Trophoblast cell (in vitro differentiated cells and primary cell): ENCODE results near the gene ABO.
A peak's percentile ranks its signal among the peaks of the same experiment; 100 is the strongest.
"Not testable (repeated sequence)": the region's sequence is repeated elsewhere in the genome, so short reads cannot be mapped to it uniquely, and the experiment has no call there.

Experiments
- DNase-seq, 2 donors: peaks; one replicate each; pipeline ENCODE4 v3.0.0-alpha.2; 2016
- H2AFZ ChIP-seq: 2 replicates; pipeline ENCODE4 v1.6.1; 2013; ENCODE audit warnings: low read length, moderate library complexity, mild to moderate bottlenecking; ENCODE audit not compliant: insufficient read depth, poor library complexity
- H2AK5ac ChIP-seq: 2 replicates; pipeline ENCODE4 v1.6.1; 2013; ENCODE audit warnings: mild to moderate bottlenecking, low read length
- H2BK120ac ChIP-seq: 2 replicates; pipeline ENCODE4 v1.6.1; 2013; ENCODE audit warnings: low read length, mild to moderate bottlenecking, moderate library complexity; ENCODE audit not compliant: insufficient read depth, poor library complexity
- H2BK12ac ChIP-seq: 2 replicates; pipeline ENCODE4 v1.6.1; 2013; ENCODE audit warnings: mild to moderate bottlenecking, low read length, moderate library complexity
- H2BK5ac ChIP-seq: 2 replicates; pipeline ENCODE4 v1.6.1; 2013; ENCODE audit warnings: low read length, low read depth, moderate library complexity, mild to moderate bottlenecking; ENCODE audit not compliant: poor library complexity
- H3K14ac ChIP-seq: 2 replicates; pipeline ENCODE4 v1.6.1; 2013; ENCODE audit warnings: mild to moderate bottlenecking, low read length
- H3K18ac ChIP-seq: 2 replicates; pipeline ENCODE4 v1.6.1; 2013; ENCODE audit warnings: mild to moderate bottlenecking, low read length
- H3K23ac ChIP-seq: 2 replicates; pipeline ENCODE4 v1.6.1; 2013; ENCODE audit warnings: low read length
- H3K27ac ChIP-seq: 2 replicates; pipeline ENCODE4 v1.5.1; 2013; ENCODE audit warnings: low read depth, mild to moderate bottlenecking, inconsistent platforms, low read length, moderate library complexity
- H3K27me3 ChIP-seq: 2 replicates; pipeline ENCODE4 v1.6.1; 2013; ENCODE audit warnings: inconsistent platforms, mild to moderate bottlenecking, low read length, moderate library complexity; ENCODE audit not compliant: insufficient read depth
- H3K36me3 ChIP-seq, 2 experiments: 1 replicate in 1 of 2; 2 replicates in 1 of 2; pipeline ENCODE4 v1.6.1; 2013; ENCODE audit warnings: low read length in 2 of 2, mild to moderate bottlenecking in 2 of 2, moderate library complexity in 1 of 2; ENCODE audit not compliant: insufficient read depth in 2 of 2, control insufficient read depth in 1 of 2
- H3K4ac ChIP-seq: 2 replicates; pipeline ENCODE4 v1.6.1; 2013; ENCODE audit warnings: low read depth, mild to moderate bottlenecking, low read length, moderate library complexity
- H3K4me1 ChIP-seq, 2 experiments: 1 replicate in 1 of 2; 2 replicates in 1 of 2; pipeline ENCODE4 v1.6.1; 2013; ENCODE audit warnings: low read length in 2 of 2, mild to moderate bottlenecking in 2 of 2, moderate library complexity in 1 of 2; ENCODE audit not compliant: insufficient read depth in 2 of 2, control insufficient read depth in 1 of 2
- H3K4me2 ChIP-seq: 2 replicates; pipeline ENCODE4 v1.6.1; 2013; ENCODE audit warnings: inconsistent platforms, mild to moderate bottlenecking, low read length, moderate library complexity
- H3K4me3 ChIP-seq: 2 replicates; pipeline ENCODE4 v1.5.1; 2013; ENCODE audit warnings: mild to moderate bottlenecking, low read depth, low read length, inconsistent platforms
- H3K79me1 ChIP-seq: one replicate; pipeline ENCODE4 v1.6.1; 2013; ENCODE audit warnings: low read length
- H3K79me2 ChIP-seq: 2 replicates; pipeline ENCODE4 v1.6.1; 2013; ENCODE audit warnings: low read length, mild to moderate bottlenecking; ENCODE audit not compliant: control insufficient read depth, insufficient read depth, poor library complexity
- H3K9ac ChIP-seq: 2 replicates; pipeline ENCODE4 v1.6.1; 2013; ENCODE audit warnings: mild to moderate bottlenecking, low read length
- H3K9me3 ChIP-seq: 2 replicates; pipeline ENCODE4 v1.6.1; 2013; ENCODE audit warnings: low read depth, mild to moderate bottlenecking, control low read depth, inconsistent platforms, low read length; ENCODE audit not compliant: insufficient read depth
- H4K12ac ChIP-seq: 2 replicates; pipeline ENCODE4 v1.6.1; 2013; ENCODE audit warnings: low read depth, mild to moderate bottlenecking, low read length, moderate library complexity
- H4K8ac ChIP-seq: 2 replicates; pipeline ENCODE4 v1.6.1; 2013; ENCODE audit warnings: low read depth, mild to moderate bottlenecking, low read length, moderate library complexity
- H4K91ac ChIP-seq: one replicate; pipeline ENCODE4 v1.6.1; 2013; ENCODE audit warnings: low read depth, mild to moderate bottlenecking, low read length, moderate library complexity
- WGBS: extraction: QIAGEN DNeasy Blood & Tissue Kit; methylation state at CpG from one replicate; pipeline ENCODE4 v1.1.7; 2013; ENCODE audit warnings: missing lambda C conversion rate; ENCODE audit not compliant: insufficient read length, insufficient coverage; ENCODE audit errors: extremely low coverage; 5-methylcytosine and 5-hydroxymethylcytosine counted together

ABO gene

GRCh38 chr9:133269537-133270362 lies 5.3 kb downstream of the ABO start:
- Histone ChIP-seq H3K18ac (no peak overlapping the region), H3K79me1 (no peaks in the 10 kb centered on the region), H4K8ac (no peak overlapping the region), H3K4me2 (no peak overlapping the region), H3K9me3 (peaks cover 8% of the 10 kb centered on the region), H3K27ac (no peak overlapping the region), H2AFZ (no peak overlapping the region), H3K14ac (no peak overlapping the region), H2AK5ac (no peak overlapping the region), H3K4me3 (no peak overlapping the region), H3K27me3 (peaks cover 13% of the 10 kb centered on the region), H3K36me3 (no peaks in the 10 kb centered on the region), H2BK120ac (no peak overlapping the region), H2BK5ac (no peak overlapping the region), H2BK12ac (no peak overlapping the region), H3K79me2 (no peaks in the 10 kb centered on the region), H3K4me1 (no peaks in the 10 kb centered on the region), H3K4ac (no peak overlapping the region), H4K91ac (no peak overlapping the region), H3K9ac (no peak overlapping the region), H3K23ac (no peak overlapping the region), H4K12ac (no peak overlapping the region)
- DNase-seq, result no peak
- no CpG with 5 or more reads among the region's 9 CpGs for whole genome bisulfite sequencing

GRCh38 chr9:133269136-133269535 lies 5.9 kb downstream of the ABO start:
- H3K9ac ChIP-seq, H3K4me3 ChIP-seq, H3K27ac ChIP-seq, H2BK12ac ChIP-seq, H3K14ac ChIP-seq, H3K27me3 ChIP-seq, H2AFZ ChIP-seq, H3K23ac ChIP-seq, H4K91ac ChIP-seq, H3K18ac ChIP-seq, H4K12ac ChIP-seq, DNase-seq, H3K36me3 ChIP-seq, H2BK5ac ChIP-seq, H2BK120ac ChIP-seq, H3K4me1 ChIP-seq, H3K79me2 ChIP-seq, H3K9me3 ChIP-seq, H2AK5ac ChIP-seq, H3K4ac ChIP-seq, H3K79me1 ChIP-seq, H3K4me2 ChIP-seq, H4K8ac ChIP-seq: not testable (repeated sequence)
- no CpG with 5 or more reads among the region's 2 CpGs for WGBS

- Histone ChIP-seq H3K4me3 (no peak overlapping the region), H3K23ac (no peak overlapping the region), H3K79me1 (no peaks in the 10 kb centered on the region), H3K27ac (no peak overlapping the region), H3K18ac (no peak overlapping the region), H3K4ac (no peak overlapping the region), H3K14ac (no peak overlapping the region), H3K27me3 (peaks cover 3% of the 10 kb centered on the region), H4K12ac (no peak overlapping the region), H2BK5ac (no peak overlapping the region), H2AK5ac (no peak overlapping the region), H3K9me3 (peaks cover 5% of the 10 kb centered on the region), H3K36me3 (no peaks in the 10 kb centered on the region), H3K4me2 (no peak overlapping the region), H2BK12ac (no peak overlapping the region), H2BK120ac (no peak overlapping the region), H2AFZ (no peak overlapping the region), H4K8ac (no peak overlapping the region), H3K9ac (no peak overlapping the region), H3K79me2 (no peaks in the 10 kb centered on the region), H3K4me1 (no peaks in the 10 kb centered on the region), H4K91ac (no peak overlapping the region)
- no CpG with 5 or more reads among the region's 9 CpGs for WGBS
- no peak for DNase-seq
These were observed 6.5 kb downstream of the ABO start for GRCh38 chr9:133268335-133269056.

GRCh38 chr9:133264235-133264764 lies 10.7 kb downstream of the ABO start:
- Histone ChIP-seq H3K27me3 (no peaks in the 10 kb centered on the region), H3K4me3 (no peak overlapping the region), H3K18ac (no peak overlapping the region), H3K79me2 (no peaks in the 10 kb centered on the region), H3K4me1 (no peaks in the 10 kb centered on the region), H2BK120ac (no peak overlapping the region), H2AFZ (no peak overlapping the region), H3K4me2 (no peak overlapping the region), H3K23ac (no peak overlapping the region), H3K27ac (no peak overlapping the region), H4K12ac (no peak overlapping the region), H2BK12ac (no peak overlapping the region), H3K9me3 (no peaks in the 10 kb centered on the region), H3K36me3 (no peaks in the 10 kb centered on the region), H3K4ac (no peak overlapping the region), H2AK5ac (no peak overlapping the region), H4K91ac (no peak overlapping the region), H4K8ac (no peak overlapping the region), H2BK5ac (no peak overlapping the region), H3K9ac (no peak overlapping the region), H3K14ac (no peak overlapping the region), H3K79me1 (no peaks in the 10 kb centered on the region)
- no CpG with 5 or more reads among the region's 8 CpGs for WGBS
- DNase-seq, result peak in 1 of 2 donors; percentile 10
